ENCODE results near the gene IL18BP.
A peak's percentile ranks its signal among the peaks of the same experiment; 100 is the strongest.

Gene IL18BP

DNA sequence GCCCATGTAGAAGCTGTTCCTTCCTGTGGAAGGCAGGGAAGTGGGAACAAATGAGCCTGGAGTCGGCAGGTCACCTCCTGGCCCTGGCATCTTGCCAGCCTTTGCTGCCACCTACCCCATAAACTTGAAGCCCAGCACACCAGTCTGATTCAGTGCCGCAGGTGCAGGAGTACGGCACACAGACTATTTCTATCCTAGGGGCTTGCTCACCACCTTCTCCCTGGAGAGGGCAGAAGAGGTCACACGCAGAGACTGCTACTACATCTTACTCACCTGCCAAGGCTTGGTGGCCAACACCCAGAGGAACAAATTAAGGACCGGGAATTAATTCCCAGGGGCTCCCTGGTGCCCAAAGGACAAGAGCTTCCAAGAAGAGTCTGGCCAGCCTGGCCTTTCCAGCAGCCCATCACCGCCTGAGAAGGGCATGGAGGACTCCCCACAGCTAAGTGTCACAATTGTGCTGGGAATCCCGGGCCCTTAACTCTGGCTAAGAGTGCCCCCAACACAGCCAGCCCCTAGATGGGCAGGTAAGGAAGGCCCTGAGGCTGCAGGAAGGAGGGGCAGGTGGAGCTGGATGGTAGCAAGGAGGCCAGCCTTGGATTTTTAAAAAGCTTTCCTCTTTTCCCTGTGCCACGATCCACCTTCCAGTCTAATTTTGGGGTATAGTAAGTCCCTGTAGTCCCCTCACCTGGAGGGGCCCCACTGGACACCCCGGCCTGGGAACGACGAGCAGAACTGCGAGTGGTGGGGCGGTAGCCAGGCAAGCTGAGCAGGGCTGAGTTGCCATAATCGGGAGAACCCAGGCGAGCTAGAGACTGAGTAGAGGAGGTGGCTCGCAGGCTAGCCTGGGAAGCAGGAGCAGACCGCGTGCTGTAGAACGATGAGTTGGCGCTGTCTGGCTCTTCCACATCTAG lies 6.9 kb downstream of the IL18BP start:
- no peak overlapping the region for H3K27ac ChIP-seq (ENCODE audit: low read depth, low read length)
- H3K27me3 ChIP-seq (ENCODE audit: control insufficient read depth in 1 of 2, insufficient read depth in 2 of 2, low read length in 2 of 2): no peaks in the 10 kb centered on the region
- H3K4me3 ChIP-seq (ENCODE audit: low read depth in 1 of 2, low read length in 2 of 2): no peak overlapping the region
- peaks cover 87% of the 10 kb centered on the region for H3K36me3 ChIP-seq (ENCODE audit: insufficient read depth, low read length)
- no peaks in the 10 kb centered on the region for H3K9me3 ChIP-seq (ENCODE audit: low read length)
- H3K9ac ChIP-seq (ENCODE audit: low read length): no peak overlapping the region
- peaks cover 16% of the 10 kb centered on the region for H3K4me1 ChIP-seq (ENCODE audit: insufficient read depth, low read length)

DNA sequence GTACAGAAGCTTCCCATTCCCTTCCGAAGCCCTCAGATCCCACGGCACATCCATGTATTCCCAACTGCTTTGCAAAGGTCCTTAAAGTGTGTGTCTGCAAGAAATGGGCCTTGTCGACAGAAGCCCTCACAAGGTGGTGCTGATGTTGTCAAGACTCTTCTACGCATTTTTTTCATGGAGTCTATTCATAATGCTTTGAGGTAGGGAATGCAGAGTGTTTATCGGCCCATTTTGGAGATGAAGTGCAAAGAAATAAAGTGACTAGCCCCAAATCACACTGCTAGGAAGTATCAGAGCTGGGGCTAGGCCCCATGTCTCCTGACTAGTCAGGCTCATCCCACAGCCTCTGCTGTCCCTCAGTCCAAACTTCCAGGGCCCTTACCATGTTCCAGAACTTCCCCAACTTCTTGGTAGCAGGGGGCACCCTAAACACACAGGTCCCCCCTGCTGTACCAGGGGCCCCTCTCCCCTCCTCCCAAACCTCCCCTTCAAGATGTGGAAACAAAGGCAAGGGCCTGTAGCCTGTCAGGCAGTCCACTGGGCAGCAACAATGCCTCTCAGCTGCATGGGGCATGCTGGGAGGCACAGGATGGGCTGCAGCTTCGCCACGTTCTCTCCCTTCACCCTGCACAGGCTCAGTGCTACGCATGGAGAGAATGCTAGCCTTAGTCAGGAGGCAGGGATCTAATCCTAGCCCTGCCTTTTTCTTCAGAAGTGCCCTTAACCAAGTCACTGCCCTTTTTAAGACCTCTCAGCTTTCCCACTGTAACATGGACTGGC lies 7.8 kb downstream of the IL18BP start:
- Histone ChIP-seq H3K9me3 (ENCODE audit: low read length) (no peaks in the 10 kb centered on the region), H3K27ac (ENCODE audit: low read depth, low read length) (no peak overlapping the region), H3K4me3 (ENCODE audit: low read depth in 1 of 2, low read length in 2 of 2) (no peak overlapping the region), H3K9ac (ENCODE audit: low read length) (no peak overlapping the region), H3K27me3 (ENCODE audit: control insufficient read depth in 1 of 2, insufficient read depth in 2 of 2, low read length in 2 of 2) (no peaks in the 10 kb centered on the region), H3K4me1 (ENCODE audit: insufficient read depth, low read length) (peaks cover 13% of the 10 kb centered on the region), H3K36me3 (ENCODE audit: insufficient read depth, low read length) (peaks cover 96% of the 10 kb centered on the region)

GRCh38 chr11:72007089-72007476 lies 8.4 kb downstream of the IL18BP start:
- no peak overlapping the region for H3K27ac ChIP-seq (ENCODE audit: low read depth, low read length)
- H3K4me3 ChIP-seq (ENCODE audit: low read depth in 1 of 2, low read length in 2 of 2): no peak overlapping the region
- no peaks in the 10 kb centered on the region for H3K27me3 ChIP-seq (ENCODE audit: control insufficient read depth in 1 of 2, insufficient read depth in 2 of 2, low read length in 2 of 2)
- peaks cover 12% of the 10 kb centered on the region for H3K4me1 ChIP-seq (ENCODE audit: insufficient read depth, low read length)
- H3K9ac ChIP-seq (ENCODE audit: low read length): no peak overlapping the region
- H3K9me3 ChIP-seq (ENCODE audit: low read length): no peaks in the 10 kb centered on the region
- H3K36me3 ChIP-seq (ENCODE audit: insufficient read depth, low read length): peaks cover 97% of the 10 kb centered on the region

- peaks cover 14% of the 10 kb centered on the region for H3K4me1 ChIP-seq (ENCODE audit: insufficient read depth, low read length)
- peaks cover 98% of the 10 kb centered on the region for H3K36me3 ChIP-seq (ENCODE audit: insufficient read depth, low read length)
- no peak overlapping the region for H3K27ac ChIP-seq (ENCODE audit: low read depth, low read length)
- no peaks in the 10 kb centered on the region for H3K27me3 ChIP-seq (ENCODE audit: control insufficient read depth in 1 of 2, insufficient read depth in 2 of 2, low read length in 2 of 2)
- no peaks in the 10 kb centered on the region for H3K9me3 ChIP-seq (ENCODE audit: low read length)
- no peak overlapping the region for H3K9ac ChIP-seq (ENCODE audit: low read length)
- no peak overlapping the region for H3K4me3 ChIP-seq (ENCODE audit: low read depth in 1 of 2, low read length in 2 of 2)
Measured at GRCh38 chr11:72007587-72007986, 8.9 kb downstream of the IL18BP start.

- Histone ChIP-seq H3K4me1 (ENCODE audit: insufficient read depth, low read length) (peaks cover 25% of the 10 kb centered on the region), H3K27ac (ENCODE audit: low read depth, low read length) (no peak overlapping the region), H3K27me3 (ENCODE audit: control insufficient read depth in 1 of 2, insufficient read depth in 2 of 2, low read length in 2 of 2) (no peaks in the 10 kb centered on the region)
Measured at GRCh38 chr11:72008728-72009127, 10.0 kb downstream of the IL18BP start.

DNA sequence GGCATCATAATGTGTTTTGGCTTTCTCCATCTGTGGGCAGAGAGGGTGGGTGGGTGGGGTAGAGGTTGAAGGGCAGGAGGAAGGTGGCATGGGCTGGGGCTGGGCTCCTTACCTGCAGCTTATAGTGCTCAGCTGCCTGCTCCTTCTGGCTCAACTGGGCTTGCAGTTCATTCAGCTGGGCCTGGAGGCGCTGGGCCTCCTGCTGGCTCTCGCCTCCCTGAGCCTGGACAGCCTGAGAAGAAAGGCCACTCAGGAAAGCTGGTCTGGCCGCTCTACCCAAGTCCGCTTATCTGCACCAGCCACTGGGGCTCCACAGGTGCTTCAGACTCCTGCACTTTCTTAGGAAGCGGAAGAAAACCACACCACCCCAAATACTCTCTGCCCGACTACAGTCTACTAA lies 10.4 kb downstream of the IL18BP start:
- peaks cover 29% of the 10 kb centered on the region for H3K4me1 ChIP-seq (ENCODE audit: insufficient read depth, low read length)

More at GRCh38 chr11:72008728-72009127, 10.0 kb downstream of the IL18BP start:
- no peaks in the 10 kb centered on the region for H3K9me3 ChIP-seq (ENCODE audit: low read length)
- peaks cover 97% of the 10 kb centered on the region for H3K36me3 ChIP-seq (ENCODE audit: insufficient read depth, low read length)
- no peak overlapping the region for H3K4me3 ChIP-seq (ENCODE audit: low read depth in 1 of 2, low read length in 2 of 2)
- no peak overlapping the region for H3K9ac ChIP-seq (ENCODE audit: low read length)

DNA sequence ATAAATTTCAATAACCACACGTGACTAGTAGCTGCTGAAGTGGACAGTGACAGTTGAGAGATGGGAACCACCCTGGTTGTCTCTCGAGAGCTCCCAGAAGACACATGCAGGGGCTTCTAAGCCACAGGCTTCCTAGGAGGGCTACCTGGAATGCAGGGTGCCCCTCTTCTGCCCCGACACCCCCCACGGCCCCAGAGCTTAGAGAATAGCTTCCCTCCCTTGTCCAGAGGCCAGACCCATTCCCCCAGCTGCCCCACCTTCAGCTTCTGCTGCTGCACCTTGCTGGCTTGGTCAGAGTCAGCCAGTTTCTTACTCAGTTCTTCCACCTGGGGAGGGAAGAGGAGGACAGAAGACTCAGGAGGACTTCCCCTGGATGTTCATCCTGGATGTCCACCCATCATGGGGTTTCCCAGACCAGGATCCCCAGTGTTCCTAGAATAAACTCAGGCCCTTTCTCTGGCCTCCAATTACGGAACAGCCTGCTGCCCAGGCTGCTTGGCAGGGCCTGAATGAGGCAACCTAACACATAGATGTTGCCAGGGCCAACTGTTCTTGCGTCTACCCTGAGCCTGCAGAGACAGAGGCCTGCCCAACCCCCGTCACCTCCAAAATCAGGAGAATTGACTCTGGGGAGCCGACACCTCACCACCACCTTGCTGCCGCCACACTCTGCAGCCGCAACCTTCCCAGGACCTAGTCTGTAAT lies 12.0 kb downstream of the IL18BP start:
- Histone ChIP-seq H3K9ac (ENCODE audit: low read length) (no peak overlapping the region), H3K4me3 (ENCODE audit: low read depth in 1 of 2, low read length in 2 of 2) (no peak overlapping the region), H3K36me3 (ENCODE audit: insufficient read depth, low read length) (peaks cover 97% of the 10 kb centered on the region), H3K27ac (ENCODE audit: low read depth, low read length) (no peak overlapping the region), H3K9me3 (ENCODE audit: low read length) (no peaks in the 10 kb centered on the region), H3K4me1 (ENCODE audit: insufficient read depth, low read length) (peaks cover 45% of the 10 kb centered on the region), H3K27me3 (ENCODE audit: control insufficient read depth in 1 of 2, insufficient read depth in 2 of 2, low read length in 2 of 2) (no peaks in the 10 kb centered on the region)

More for the DNA sequence above, 10.4 kb downstream of the IL18BP start:
- no peak overlapping the region for H3K4me3 ChIP-seq (ENCODE audit: low read depth in 1 of 2, low read length in 2 of 2)
- H3K27me3 ChIP-seq (ENCODE audit: control insufficient read depth in 1 of 2, insufficient read depth in 2 of 2, low read length in 2 of 2): no peaks in the 10 kb centered on the region
- peaks cover 97% of the 10 kb centered on the region for H3K36me3 ChIP-seq (ENCODE audit: insufficient read depth, low read length)
- H3K9me3 ChIP-seq (ENCODE audit: low read length): no peaks in the 10 kb centered on the region
- H3K9ac ChIP-seq (ENCODE audit: low read length): no peak overlapping the region
- H3K27ac ChIP-seq (ENCODE audit: low read depth, low read length): no peak overlapping the region

GRCh38 chr11:72012091-72012630 lies 13.5 kb downstream of the IL18BP start:
- Histone ChIP-seq H3K27me3 (ENCODE audit: control insufficient read depth in 1 of 2, insufficient read depth in 2 of 2, low read length in 2 of 2) (no peaks in the 10 kb centered on the region), H3K4me3 (ENCODE audit: low read depth in 1 of 2, low read length in 2 of 2) (no peak overlapping the region), H3K4me1 (ENCODE audit: insufficient read depth, low read length) (peaks cover 45% of the 10 kb centered on the region), H3K9me3 (ENCODE audit: low read length) (no peaks in the 10 kb centered on the region), H3K36me3 (ENCODE audit: insufficient read depth, low read length) (peaks cover 97% of the 10 kb centered on the region), H3K27ac (ENCODE audit: low read depth, low read length) (peak overlapping the region; percentile 3), H3K9ac (ENCODE audit: low read length) (no peak overlapping the region)

DNA sequence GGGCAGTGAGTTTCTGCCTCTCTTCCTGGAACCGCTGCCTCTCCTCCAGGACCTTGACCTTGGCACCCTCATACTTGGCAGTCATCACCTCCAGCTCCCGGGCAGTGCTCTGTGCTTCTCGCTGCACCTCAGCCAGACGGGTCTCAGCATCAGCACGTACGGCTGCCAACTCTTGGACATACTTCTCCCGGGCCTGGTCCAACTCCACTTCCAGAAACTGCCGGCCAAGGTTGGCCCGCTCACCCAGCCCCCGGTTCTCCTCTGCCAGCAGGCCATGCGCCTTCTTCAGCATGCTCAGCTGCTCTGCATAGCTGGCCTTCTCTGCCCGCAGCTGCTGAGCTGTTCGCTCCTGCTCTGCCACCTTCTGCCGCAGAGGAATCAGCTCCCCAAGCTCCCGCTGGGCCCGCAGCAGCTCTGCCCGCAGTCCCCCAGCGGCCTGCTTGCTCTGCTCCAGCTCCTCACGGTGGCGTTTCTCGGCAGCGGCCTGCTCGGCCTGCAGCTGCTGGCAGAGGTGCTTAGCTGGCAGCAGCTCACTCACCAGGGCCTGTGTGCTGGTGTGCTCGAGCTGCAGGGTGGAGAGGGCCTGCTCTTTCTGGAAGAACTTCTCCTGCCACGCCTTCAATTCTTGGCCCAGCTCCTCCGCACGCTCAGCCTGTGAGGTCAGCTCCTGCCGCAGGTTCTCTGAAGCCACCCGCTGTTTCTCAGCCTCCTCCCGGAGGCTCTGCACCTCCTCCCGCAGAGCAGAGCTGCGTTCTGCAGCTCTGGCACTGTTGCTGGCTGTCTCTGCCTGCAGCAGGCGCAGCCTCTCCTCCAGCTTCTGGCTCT lies 14.4 kb downstream of the IL18BP start:
- H3K9me3 ChIP-seq (ENCODE audit: low read length): no peaks in the 10 kb centered on the region
- H3K27ac ChIP-seq (ENCODE audit: low read depth, low read length): peak overlapping the region; percentile 40
- no peaks in the 10 kb centered on the region for H3K27me3 ChIP-seq (ENCODE audit: control insufficient read depth in 1 of 2, insufficient read depth in 2 of 2, low read length in 2 of 2)
- H3K9ac ChIP-seq (ENCODE audit: low read length): no peak overlapping the region
- peaks cover 45% of the 10 kb centered on the region for H3K4me1 ChIP-seq (ENCODE audit: insufficient read depth, low read length)
- peak overlapping the region in 1 of 2 donors; percentile 25 for H3K4me3 ChIP-seq (ENCODE audit: low read depth in 1 of 2, low read length in 2 of 2)
- H3K36me3 ChIP-seq (ENCODE audit: insufficient read depth, low read length): peaks cover 97% of the 10 kb centered on the region

GRCh38 chr11:72013765-72014711 lies 15.3 kb downstream of the IL18BP start:
- peak overlapping the region in 1 of 2 donors; percentile 25 for H3K4me3 ChIP-seq (ENCODE audit: low read depth in 1 of 2, low read length in 2 of 2)

More at GRCh38 chr11:72013765-72014711, 15.3 kb downstream of the IL18BP start:
- Histone ChIP-seq H3K9me3 (ENCODE audit: low read length) (no peaks in the 10 kb centered on the region), H3K4me1 (ENCODE audit: insufficient read depth, low read length) (peaks cover 45% of the 10 kb centered on the region), H3K27me3 (ENCODE audit: control insufficient read depth in 1 of 2, insufficient read depth in 2 of 2, low read length in 2 of 2) (no peaks in the 10 kb centered on the region), H3K36me3 (ENCODE audit: insufficient read depth, low read length) (peaks cover 98% of the 10 kb centered on the region), H3K9ac (ENCODE audit: low read length) (no peak overlapping the region), H3K27ac (ENCODE audit: low read depth, low read length) (peak overlapping the region; percentile 40)
